Osteoblast (primary cell): Measurements from ENCODE around the gene ZNF500. TPM values are rescaled to one million over a fixed set of nuclear protein-coding genes. Genes with fewer than 3 reads are reported as not detected.
A peak's percentile ranks its signal among the peaks of the same experiment; 100 is the strongest.

Source experiments
- DNase-seq: peaks from one replicate; pipeline ENCODE4 v3.0.0; 2011; ENCODE audit warnings: low spot score, mixed read lengths; ENCODE audit not compliant: insufficient read length; ENCODE audit errors: missing footprints
- H2AFZ ChIP-seq: 2 replicates; pipeline ENCODE4 v1.6.0; 2011; ENCODE audit warnings: mild to moderate bottlenecking, low read length
- H3K27ac ChIP-seq: 2 replicates; pipeline ENCODE4 v1.5.1; 2011; ENCODE audit warnings: mild to moderate bottlenecking, low read depth, low read length, moderate library complexity
- H3K27me3 ChIP-seq: 2 replicates; pipeline ENCODE4 v1.6.0; 2012; ENCODE audit warnings: mild to moderate bottlenecking, control low read depth, inconsistent platforms, low read length, moderate library complexity; ENCODE audit not compliant: insufficient read depth
- H3K36me3 ChIP-seq: 2 replicates; pipeline ENCODE4 v1.5.1; 2011; ENCODE audit warnings: mild to moderate bottlenecking, low read length, control low read depth, moderate library complexity; ENCODE audit not compliant: insufficient read depth
- H3K4me1 ChIP-seq: 2 replicates; pipeline ENCODE4 v1.5.1; 2011; ENCODE audit warnings: mild to moderate bottlenecking, low read length, control low read depth, moderate library complexity; ENCODE audit not compliant: insufficient read depth
- H3K4me2 ChIP-seq: 2 replicates; pipeline ENCODE4 v1.6.0; 2011; ENCODE audit warnings: mild to moderate bottlenecking, low read length; ENCODE audit not compliant: insufficient read depth
- H3K4me3 ChIP-seq: fragments of 200-600 bp; sonication (generic); 3 replicates; pipeline ENCODE4 v1.5.1; 2012; ENCODE audit warnings: mild to moderate bottlenecking, low read length, inconsistent platforms; ENCODE audit not compliant: insufficient read depth
- H3K79me2 ChIP-seq: 2 replicates; pipeline ENCODE4 v1.6.0; 2012; ENCODE audit warnings: mild to moderate bottlenecking, low read length, control low read depth, inconsistent platforms; ENCODE audit not compliant: insufficient read depth
- H3K9me3 ChIP-seq: 2 replicates; pipeline ENCODE4 v1.5.1; 2011; ENCODE audit warnings: low read depth, low read length, control low read depth
- H4K20me1 ChIP-seq: 2 replicates; pipeline ENCODE4 v1.6.0; 2012; ENCODE audit warnings: mild to moderate bottlenecking, low read length, control low read depth; ENCODE audit not compliant: insufficient read depth
- CTCF ChIP-seq: IDR thresholded peaks from 2 replicates; pipeline ENCODE4 v1.5.1; 2011; ENCODE audit warnings: mild to moderate bottlenecking, low read depth, low read length, moderate library complexity; ENCODE audit errors: extremely low read depth
- total RNA-seq: library from RNA; depleted of rRNA; stranded (reverse); fragments of >200 nt; gene quantifications from 2 replicates; pipeline ENCODE4 v1.2.3, GENCODE V29; 2012

Gene ZNF500
- total RNA-seq, 1 donor, result 14.5 TPM

GRCh38 chr16:4734730-4735535 is 32.0 kb downstream of the ZNF500 start:
- Histone ChIP-seq H3K27me3 (no peaks in the 10 kb centered on the region), H4K20me1 (no peaks in the 10 kb centered on the region), H3K27ac (peak overlapping the region; percentile 83), H2AFZ (peak overlapping the region; percentile 97), H3K9me3 (no peaks in the 10 kb centered on the region), H3K79me2 (peaks cover 31% of the 10 kb centered on the region), H3K4me2 (peak overlapping the region; percentile 94), H3K4me3 (peak overlapping the region; percentile 99), H3K4me1 (peaks cover 6% of the 10 kb centered on the region), H3K36me3 (peaks cover 10% of the 10 kb centered on the region)
- peak; percentile 97 for DNase-seq
- no peak for TF ChIP-seq CTCF

GRCh38 chr16:4734063-4734729 is 32.8 kb downstream of the ZNF500 start, which contains the start of the genes ANKS3 and DNAAF8:
Gene ANKS3, minus strand, starts transcription at chr16:4734271. Its CDS starts 4,122 bp downstream, at chr16:4730149.
Gene DNAAF8, plus strand, starts transcription at chr16:4734537. Its CDS starts 1,978 bp downstream, at chr16:4736515.
- H3K27me3 ChIP-seq, result no peaks in the 10 kb centered on the region
- peaks cover 18% of the 10 kb centered on the region for H3K36me3 ChIP-seq
- TF ChIP-seq CTCF, result no peak
- peak within 1 kb of the TSS; percentile 94 for H3K4me2 ChIP-seq
- H3K9me3 ChIP-seq, result no peaks in the 10 kb centered on the region
- peaks cover 6% of the 10 kb centered on the region for H3K4me1 ChIP-seq
- H2AFZ ChIP-seq, result peak within 1 kb of the TSS; percentile 97
- H4K20me1 ChIP-seq, result no peaks in the 10 kb centered on the region
- H3K4me3 ChIP-seq, result peak within 1 kb of the TSS; percentile 99
- peak; percentile 100 for DNase-seq
- peak within 1 kb of the TSS; percentile 83 for H3K27ac ChIP-seq
- H3K79me2 ChIP-seq, result peaks cover 33% of the 10 kb centered on the region

GRCh38 chr16:4733747-4734062 is 33.3 kb downstream of the ZNF500 start:
- H3K79me2 ChIP-seq, result peaks cover 35% of the 10 kb centered on the region

More at GRCh38 chr16:4733747-4734062, 33.3 kb downstream of the ZNF500 start:
- Histone ChIP-seq H2AFZ (peak overlapping the region; percentile 89), H3K4me3 (peak overlapping the region; percentile 99), H3K9me3 (no peaks in the 10 kb centered on the region), H3K27me3 (no peaks in the 10 kb centered on the region), H4K20me1 (no peaks in the 10 kb centered on the region), H3K4me2 (peak overlapping the region; percentile 94), H3K27ac (peak overlapping the region; percentile 24), H3K4me1 (peaks cover 6% of the 10 kb centered on the region), H3K36me3 (peaks cover 23% of the 10 kb centered on the region)
- no peak for TF ChIP-seq CTCF
- DNase-seq, result peak; percentile 80
